ENCODE measurements around the gene KCNQ1. TPM values are rescaled to one million over a fixed set of nuclear protein-coding genes. Genes with fewer than 3 reads are reported as not detected.

Gene KCNQ1
- total RNA-seq, 1 donor from 2014 or later = 8.5 TPM

- DNase-seq (ENCODE audit: low spot score in 2 of 2, unreplicated experiment in 2 of 2) = no peak
- no peaks in the 10 kb centered on the region for H3K27me3 Mint-ChIP-seq (ENCODE audit: low read depth)
- H3K27ac Mint-ChIP-seq = no peak overlapping the region
- H3K4me1 Mint-ChIP-seq = peaks cover 23% of the 10 kb centered on the region
- no peak for TF ChIP-seq CTCF (IDR thresholded peaks at IDR 0.05; ENCODE audit: unreplicated experiment)
- H3K4me3 Mint-ChIP-seq = no peak overlapping the region
- H3K36me3 Mint-ChIP-seq = no peaks in the 10 kb centered on the region
- no peaks in the 10 kb centered on the region for H3K9me3 Mint-ChIP-seq
These were observed 119.3 kb downstream of the KCNQ1 start for GRCh38 chr11:2564008-2564530.

- peaks cover 23% of the 10 kb centered on the region for H3K4me1 Mint-ChIP-seq
- H3K4me3 Mint-ChIP-seq = no peak overlapping the region
- no peak for DNase-seq (ENCODE audit: low spot score in 2 of 2, unreplicated experiment in 2 of 2)
- H3K9me3 Mint-ChIP-seq = no peaks in the 10 kb centered on the region
- no peaks in the 10 kb centered on the region for H3K27me3 Mint-ChIP-seq (ENCODE audit: low read depth)
- TF ChIP-seq CTCF (IDR thresholded peaks at IDR 0.05; ENCODE audit: unreplicated experiment) = no peak
- no peak overlapping the region for H3K27ac Mint-ChIP-seq
- no peaks in the 10 kb centered on the region for H3K36me3 Mint-ChIP-seq
These were observed 120.0 kb downstream of the KCNQ1 start for GRCh38 chr11:2564588-2565425.

- H3K27me3 Mint-ChIP-seq (ENCODE audit: low read depth) = no peaks in the 10 kb centered on the region
- H3K36me3 Mint-ChIP-seq = no peaks in the 10 kb centered on the region
- no peak overlapping the region for H3K4me3 Mint-ChIP-seq
- H3K9me3 Mint-ChIP-seq = no peaks in the 10 kb centered on the region
- no peak for DNase-seq (ENCODE audit: low spot score in 2 of 2, unreplicated experiment in 2 of 2)
- no peak for TF ChIP-seq CTCF (IDR thresholded peaks at IDR 0.05; ENCODE audit: unreplicated experiment)
- peaks cover 23% of the 10 kb centered on the region for H3K4me1 Mint-ChIP-seq
- no peak overlapping the region for H3K27ac Mint-ChIP-seq
These were observed 120.8 kb downstream of the KCNQ1 start for GRCh38 chr11:2565447-2566222.

GRCh38 chr11:2566223-2567025, 121.6 kb downstream of the KCNQ1 start:
- Mint-ChIP-seq H3K36me3 (no peaks in the 10 kb centered on the region), H3K4me3 (no peak overlapping the region), H3K27me3 (ENCODE audit: low read depth) (no peaks in the 10 kb centered on the region), H3K9me3 (no peaks in the 10 kb centered on the region), H3K27ac (peak overlapping the region; percentile 25), H3K4me1 (peaks cover 23% of the 10 kb centered on the region)
- no peak for TF ChIP-seq CTCF (IDR thresholded peaks at IDR 0.05; ENCODE audit: unreplicated experiment)
- DNase-seq (ENCODE audit: low spot score in 2 of 2, unreplicated experiment in 2 of 2) = peak in 1 of 2 experiments; percentile 14

GRCh38 chr11:2567026-2567671, 122.3 kb downstream of the KCNQ1 start:
- Mint-ChIP-seq H3K27me3 (ENCODE audit: low read depth) (no peaks in the 10 kb centered on the region), H3K4me1 (peaks cover 23% of the 10 kb centered on the region), H3K9me3 (no peaks in the 10 kb centered on the region), H3K36me3 (no peaks in the 10 kb centered on the region), H3K4me3 (no peak overlapping the region), H3K27ac (peak overlapping the region; percentile 66)
- no peak for TF ChIP-seq CTCF (IDR thresholded peaks at IDR 0.05; ENCODE audit: unreplicated experiment)
- DNase-seq (ENCODE audit: low spot score in 2 of 2, unreplicated experiment in 2 of 2) = peak in 1 of 2 experiments; percentile 11
